Osteocyte (in vitro differentiated cells): ENCODE results near the gene TGFB1I1. TPM values are rescaled to one million over a fixed set of nuclear protein-coding genes. Genes with fewer than 3 reads are reported as not detected.
"Not testable (repeated sequence)": the region's sequence is repeated elsewhere in the genome, so short reads cannot be mapped to it uniquely, and the experiment has no call there.

Experiments
- DNase-seq: peaks from one replicate; pipeline ENCODE4 v3.0.0; 2021; ENCODE audit warnings: mixed read lengths; ENCODE audit not compliant: unreplicated experiment; ENCODE audit errors: extremely low spot score
- H3K27ac Mint-ChIP-seq: one replicate; pipeline ENCODE4 v1.8.0; 2021; ENCODE audit warnings: mild to moderate bottlenecking, mixed read lengths; ENCODE audit not compliant: unreplicated experiment
- H3K27me3 Mint-ChIP-seq: one replicate; pipeline ENCODE4 v1.8.0; 2021; ENCODE audit warnings: mixed read lengths; ENCODE audit not compliant: unreplicated experiment
- H3K36me3 Mint-ChIP-seq: one replicate; pipeline ENCODE4 v1.8.0; 2021; ENCODE audit warnings: mixed read lengths; ENCODE audit not compliant: unreplicated experiment
- H3K4me1 Mint-ChIP-seq: one replicate; pipeline ENCODE4 v1.8.0; 2021; ENCODE audit warnings: mixed read lengths; ENCODE audit not compliant: unreplicated experiment
- H3K4me3 Mint-ChIP-seq: one replicate; pipeline ENCODE4 v1.8.0; 2021; ENCODE audit warnings: mild to moderate bottlenecking, moderate library complexity, mixed read lengths; ENCODE audit not compliant: unreplicated experiment
- H3K9me3 Mint-ChIP-seq: one replicate; pipeline ENCODE4 v1.8.0; 2021; ENCODE audit warnings: mixed read lengths; ENCODE audit not compliant: unreplicated experiment
- total RNA-seq: library from RNA; stranded (reverse); gene quantifications from 2 replicates; pipeline ENCODE4 v1.2.1, GENCODE V29; 2021
- TF ChIP-seq, protein P1 (sequence below): fragments of 200-600 bp; sonication (generic); IDR thresholded peaks from 2 replicates; pipeline ENCODE4 v1.5.0; 2021; ENCODE audit warnings: antibody characterized with exemption, mild to moderate bottlenecking, moderate library complexity

TGFB1I1 gene
- total RNA-seq, 1 donor from 2014 or later = 120 TPM

DNA sequence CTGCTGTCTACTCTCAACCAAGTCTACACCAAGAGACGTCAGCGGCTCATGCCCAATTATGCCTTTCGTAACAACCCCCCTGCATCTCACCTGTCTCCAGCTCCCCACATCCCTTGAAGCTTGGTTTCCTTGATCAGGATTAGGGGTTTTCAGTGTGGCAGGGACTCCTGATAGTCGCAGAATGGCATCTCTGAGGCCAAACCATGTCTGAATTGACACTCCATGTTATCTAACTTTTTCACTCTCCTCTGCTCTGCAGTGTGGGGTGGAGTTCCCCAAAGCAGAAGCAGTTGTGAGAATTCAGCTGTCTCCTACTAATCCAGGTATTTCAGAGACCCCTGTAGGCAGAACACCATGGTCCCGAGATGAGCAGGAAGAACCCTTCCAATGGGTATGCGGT is 50.1 kb downstream of the TGFB1I1 start:
- Mint-ChIP-seq H3K36me3 (no peaks in the 10 kb centered on the region), H3K4me1 (no peaks in the 10 kb centered on the region), H3K4me3 (no peak overlapping the region), H3K9me3 (peaks cover 4% of the 10 kb centered on the region), H3K27ac (no peak overlapping the region), H3K27me3 (peaks cover 19% of the 10 kb centered on the region)
- DNase-seq = no peak
- TF ChIP-seq, protein P1, sequence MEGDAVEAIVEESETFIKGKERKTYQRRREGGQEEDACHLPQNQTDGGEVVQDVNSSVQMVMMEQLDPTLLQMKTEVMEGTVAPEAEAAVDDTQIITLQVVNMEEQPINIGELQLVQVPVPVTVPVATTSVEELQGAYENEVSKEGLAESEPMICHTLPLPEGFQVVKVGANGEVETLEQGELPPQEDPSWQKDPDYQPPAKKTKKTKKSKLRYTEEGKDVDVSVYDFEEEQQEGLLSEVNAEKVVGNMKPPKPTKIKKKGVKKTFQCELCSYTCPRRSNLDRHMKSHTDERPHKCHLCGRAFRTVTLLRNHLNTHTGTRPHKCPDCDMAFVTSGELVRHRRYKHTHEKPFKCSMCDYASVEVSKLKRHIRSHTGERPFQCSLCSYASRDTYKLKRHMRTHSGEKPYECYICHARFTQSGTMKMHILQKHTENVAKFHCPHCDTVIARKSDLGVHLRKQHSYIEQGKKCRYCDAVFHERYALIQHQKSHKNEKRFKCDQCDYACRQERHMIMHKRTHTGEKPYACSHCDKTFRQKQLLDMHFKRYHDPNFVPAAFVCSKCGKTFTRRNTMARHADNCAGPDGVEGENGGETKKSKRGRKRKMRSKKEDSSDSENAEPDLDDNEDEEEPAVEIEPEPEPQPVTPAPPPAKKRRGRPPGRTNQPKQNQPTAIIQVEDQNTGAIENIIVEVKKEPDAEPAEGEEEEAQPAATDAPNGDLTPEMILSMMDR = no peak

DNA sequence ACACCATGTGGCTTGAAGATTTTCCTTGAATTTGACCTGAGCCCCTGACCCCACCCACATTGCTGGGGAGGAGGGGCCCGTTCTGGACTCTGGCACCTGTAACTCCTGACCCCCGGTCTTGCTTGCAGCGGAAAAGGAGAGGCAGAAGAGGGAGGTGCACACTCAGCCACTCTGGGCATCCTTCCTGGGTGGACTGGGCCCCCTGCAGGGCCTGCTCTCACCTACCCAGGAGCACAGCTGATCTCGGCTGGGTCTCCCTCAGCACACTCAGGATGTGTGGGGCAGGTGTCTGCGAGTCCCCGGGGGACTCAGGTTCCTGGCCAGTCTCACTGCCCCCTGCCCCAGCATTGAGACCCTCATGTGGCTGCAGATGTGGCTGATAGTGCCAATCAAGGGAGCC is 51.8 kb downstream of the TGFB1I1 start:
- H3K4me3 Mint-ChIP-seq, H3K36me3 Mint-ChIP-seq, H3K4me1 Mint-ChIP-seq, H3K27ac Mint-ChIP-seq, DNase-seq, H3K9me3 Mint-ChIP-seq: not testable (repeated sequence)
- peaks cover 23% of the 10 kb centered on the region for H3K27me3 Mint-ChIP-seq

DNA sequence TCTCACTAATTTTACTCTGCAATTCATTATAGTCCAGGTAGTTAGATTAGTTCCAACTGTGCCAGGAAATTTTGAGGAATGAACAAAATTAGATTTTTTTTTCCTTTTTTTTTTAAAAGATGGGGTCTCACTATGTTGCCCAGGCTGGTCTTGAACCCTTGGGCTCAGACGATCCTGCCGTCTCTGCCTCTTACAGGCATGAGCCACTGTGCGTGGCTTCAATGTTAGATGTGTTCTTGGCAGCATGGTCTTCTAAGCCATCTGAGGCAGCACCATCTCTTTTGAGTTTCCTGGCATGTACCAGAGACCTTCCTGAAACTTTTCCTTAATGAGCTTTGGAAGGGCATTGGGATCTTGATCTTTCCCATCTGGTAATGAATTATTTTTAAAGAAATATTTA is 53.2 kb downstream of the TGFB1I1 start:
- Mint-ChIP-seq H3K27ac (no peak overlapping the region), H3K36me3 (no peaks in the 10 kb centered on the region), H3K9me3 (no peaks in the 10 kb centered on the region), H3K4me3 (no peak overlapping the region), H3K27me3 (peaks cover 31% of the 10 kb centered on the region), H3K4me1 (peaks cover 5% of the 10 kb centered on the region)
- TF ChIP-seq, protein P1 = no peak
- DNase-seq = no peak

Other genes starting within 250 kb of the TGFB1I1 start
- not detected in 2 replicates for gene ITGAM, start 212.2 kb upstream of the TGFB1I1 start, total RNA-seq
- not detected in 2 replicates for gene ITGAX, start 117.0 kb upstream of the TGFB1I1 start, total RNA-seq
- gene ITGAD, start 78.8 kb upstream of the TGFB1I1 start, total RNA-seq = not detected in 2 replicates
- not detected in 2 replicates for gene COX6A2, start 43.8 kb upstream of the TGFB1I1 start, total RNA-seq
- 2.9 and 3.2 TPM in 2 replicates for gene ZNF843, start 29.4 kb upstream of the TGFB1I1 start, total RNA-seq
- gene ARMC5, start 12.7 kb upstream of the TGFB1I1 start, total RNA-seq = 12.3 and 12.8 TPM in 2 replicates
- not detected in 2 replicates for gene SLC5A2, start 11.0 kb downstream of the TGFB1I1 start, total RNA-seq
- 72.5 and 76.8 TPM in 2 replicates for gene RUSF1, start 36.2 kb downstream of the TGFB1I1 start, total RNA-seq
- gene AHSP, start 55.7 kb downstream of the TGFB1I1 start, total RNA-seq = not detected in 2 replicates